Esophagus squamous epithelium (tissue), 4 donors: ENCODE measurements around the gene OR8G5.
"Not testable (repeated sequence)": the region's sequence is repeated elsewhere in the genome, so short reads cannot be mapped to it uniquely, and the experiment has no call there.

Experiments
- CTCF ChIP-seq, 6 experiments: fragments of 450-650 bp in 4 of 6; fragments of 200-600 bp in 2 of 6; sonication (generic) in 2 of 6; IDR thresholded peaks; one replicate each; pipeline ENCODE4 v1.5.1; 2016 to 2019; ENCODE audit warnings: antibody characterized with exemption in 6 of 6, mild to moderate bottlenecking in 4 of 6, moderate library complexity in 4 of 6
- POLR2A ChIP-seq, 4 donors: fragments of 450-650 bp; IDR thresholded peaks; one replicate each; pipeline ENCODE4 v1.6.1; 2017; ENCODE audit warnings: antibody characterized with exemption in 4 of 4, mild to moderate bottlenecking in 4 of 4, moderate library complexity in 3 of 4

GRCh38 chr11:124249869-124250268 lies 6.3 kb upstream of the OR8G5 start:
- TF ChIP-seq CTCF, POLR2A (IDR thresholded peaks at IDR 0.05): not testable (repeated sequence)
